NCI-H82 treated with DMSO at 0.1 percent for 48 hours (cell line): Measurements from ENCODE around the gene SPINDOC.
"Not testable (repeated sequence)": the region's sequence is repeated elsewhere in the genome, so short reads cannot be mapped to it uniquely, and the experiment has no call there.

Experiments
- DNase-seq: peaks from one replicate; lab custom pipeline; 2025; ENCODE audit not compliant: unreplicated experiment; lab: John Stamatoyannopoulos, UW

SPINDOC gene

GRCh38 chr11:63853476-63853875 lies 40.2 kb downstream of the SPINDOC start:
- no peak for DNase-seq

- no peak for DNase-seq
Measured at GRCh38 chr11:63854696-63855095, 41.4 kb downstream of the SPINDOC start.

- no peak for DNase-seq
Measured at GRCh38 chr11:63855975-63856374, 42.7 kb downstream of the SPINDOC start.

DNA sequence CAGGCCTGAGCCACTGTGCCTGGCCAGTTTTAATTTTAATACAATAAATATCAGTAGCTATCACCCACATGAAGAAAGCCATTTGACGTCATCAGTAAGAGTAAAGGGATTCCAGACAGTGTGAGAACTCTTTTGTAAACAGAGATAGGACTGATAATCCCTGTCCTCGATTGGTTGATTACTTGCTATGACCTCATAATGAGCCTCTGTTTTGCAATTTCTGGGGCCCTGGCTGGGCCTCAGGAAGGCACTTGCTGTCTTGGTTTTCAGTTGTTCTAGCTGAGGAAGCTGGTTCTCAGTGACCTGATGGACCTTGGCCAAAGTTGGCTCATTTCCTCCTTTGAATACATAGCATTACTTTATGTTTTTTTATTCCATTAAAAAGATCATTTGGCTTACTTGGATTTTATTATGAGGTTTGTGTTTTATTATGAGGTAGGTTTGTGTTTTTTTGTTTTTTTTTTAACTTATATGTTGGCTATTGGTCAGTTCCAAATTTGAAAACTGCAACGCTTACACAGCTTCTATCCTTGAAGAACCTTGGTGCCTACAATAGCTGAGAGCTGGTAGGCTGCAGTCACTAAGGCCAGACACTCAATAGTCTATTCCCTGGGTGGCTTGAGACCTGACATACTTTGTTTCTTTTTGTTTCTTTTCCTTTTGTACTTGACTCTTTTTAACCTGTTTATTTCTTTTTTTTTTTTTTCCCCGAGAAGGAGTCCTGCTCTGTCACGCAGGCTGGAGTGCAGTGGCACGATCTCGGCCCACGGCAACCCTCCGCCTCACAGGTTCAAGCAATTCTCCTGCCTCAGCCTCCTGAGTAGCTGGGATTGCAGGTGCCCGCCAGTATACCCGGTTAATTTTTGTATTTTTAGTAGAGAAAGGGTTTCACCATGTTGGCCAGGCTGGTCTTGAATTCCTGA lies 45.6 kb downstream of the SPINDOC start:
- no peak for DNase-seq

DNA sequence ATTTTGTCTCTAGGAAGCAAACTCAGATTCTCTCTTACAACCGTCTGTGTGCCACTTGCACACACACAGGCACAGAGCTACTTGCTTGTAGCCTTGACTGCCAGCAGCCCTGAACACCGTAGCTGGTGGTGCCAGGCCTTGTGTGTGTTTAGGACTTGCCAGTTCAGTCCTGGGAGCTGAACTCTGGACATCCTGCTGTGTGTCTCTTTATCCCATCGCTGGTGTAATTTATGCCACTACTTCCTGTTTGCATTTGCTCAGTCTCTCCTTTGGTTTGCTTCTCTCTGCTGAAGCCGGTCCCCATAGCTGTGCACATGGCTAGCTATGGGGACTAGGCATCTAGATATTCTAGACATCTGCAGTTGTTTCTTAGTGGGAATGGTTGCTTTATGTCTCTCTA lies 49.7 kb downstream of the SPINDOC start:
- DNase-seq, result no peak

DNA sequence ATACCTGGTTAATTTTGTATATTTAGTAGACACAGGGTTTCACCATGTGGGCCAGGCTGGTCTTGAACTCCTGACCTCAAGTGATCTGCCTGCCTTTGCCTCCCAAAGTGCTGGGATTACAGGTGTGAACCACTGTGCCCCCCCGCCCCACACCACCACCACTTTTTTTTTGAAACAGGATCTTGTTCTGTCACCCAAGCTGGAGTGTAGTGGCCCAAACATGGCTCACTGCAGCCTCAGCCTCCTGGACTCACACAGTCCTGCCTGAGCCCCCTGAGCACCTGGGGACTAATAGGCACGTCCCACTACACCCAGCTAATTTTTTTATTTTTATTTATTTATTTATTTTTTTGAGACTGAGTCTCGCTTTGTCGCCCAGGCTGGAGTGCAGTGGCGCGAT lies 50.4 kb downstream of the SPINDOC start:
- not testable (repeated sequence) for DNase-seq

GRCh38 chr11:63866211-63866610 lies 53.0 kb downstream of the SPINDOC start:
- no peak for DNase-seq

DNA sequence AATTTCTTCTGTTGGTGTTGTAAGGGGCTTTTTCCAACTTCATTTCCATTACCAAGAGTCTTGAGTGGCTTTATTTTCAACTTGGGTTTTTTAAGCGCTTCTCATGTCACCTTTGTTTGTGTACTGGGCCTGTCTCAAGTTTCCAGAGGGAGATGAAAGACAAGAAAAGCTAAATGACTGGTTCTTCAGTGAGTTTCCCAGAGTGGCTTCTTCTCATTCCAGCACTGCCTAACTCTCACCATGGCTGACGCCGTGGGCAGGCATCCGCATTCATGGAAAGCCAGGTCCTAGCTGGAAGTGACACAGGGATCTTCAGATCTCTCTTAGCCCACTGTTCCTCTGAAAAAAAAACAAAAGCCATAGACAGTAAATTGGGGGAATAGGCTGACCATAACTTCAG lies 54.3 kb downstream of the SPINDOC start:
- DNase-seq, result no peak

GRCh38 chr11:63868399-63869064 lies 55.3 kb downstream of the SPINDOC start:
- no peak for DNase-seq

GRCh38 chr11:63869171-63869591 lies 55.9 kb downstream of the SPINDOC start:
- DNase-seq, result no peak

DNA sequence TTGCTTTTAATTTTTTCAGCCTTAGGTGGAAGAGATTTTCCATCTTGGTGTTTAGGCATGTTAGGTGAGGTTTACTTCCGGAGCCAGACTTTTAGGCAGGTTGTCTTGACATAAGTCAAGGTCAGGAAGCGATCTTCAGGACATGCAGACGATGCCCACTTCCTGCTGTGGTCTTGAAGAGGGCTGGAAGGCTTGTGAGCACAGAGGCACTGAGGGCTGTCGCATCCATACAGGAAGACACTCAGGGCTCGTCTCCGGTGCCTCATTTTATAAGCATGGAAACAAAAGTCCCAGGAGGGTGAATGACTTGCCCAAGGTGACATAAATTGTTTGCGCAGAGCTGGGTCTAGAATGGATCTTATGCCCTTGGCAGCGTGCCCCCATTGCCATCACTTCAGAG lies 56.4 kb downstream of the SPINDOC start:
- DNase-seq, result no peak

- no peak for DNase-seq
Measured at GRCh38 chr11:63870351-63871140, 57.3 kb downstream of the SPINDOC start.

DNA sequence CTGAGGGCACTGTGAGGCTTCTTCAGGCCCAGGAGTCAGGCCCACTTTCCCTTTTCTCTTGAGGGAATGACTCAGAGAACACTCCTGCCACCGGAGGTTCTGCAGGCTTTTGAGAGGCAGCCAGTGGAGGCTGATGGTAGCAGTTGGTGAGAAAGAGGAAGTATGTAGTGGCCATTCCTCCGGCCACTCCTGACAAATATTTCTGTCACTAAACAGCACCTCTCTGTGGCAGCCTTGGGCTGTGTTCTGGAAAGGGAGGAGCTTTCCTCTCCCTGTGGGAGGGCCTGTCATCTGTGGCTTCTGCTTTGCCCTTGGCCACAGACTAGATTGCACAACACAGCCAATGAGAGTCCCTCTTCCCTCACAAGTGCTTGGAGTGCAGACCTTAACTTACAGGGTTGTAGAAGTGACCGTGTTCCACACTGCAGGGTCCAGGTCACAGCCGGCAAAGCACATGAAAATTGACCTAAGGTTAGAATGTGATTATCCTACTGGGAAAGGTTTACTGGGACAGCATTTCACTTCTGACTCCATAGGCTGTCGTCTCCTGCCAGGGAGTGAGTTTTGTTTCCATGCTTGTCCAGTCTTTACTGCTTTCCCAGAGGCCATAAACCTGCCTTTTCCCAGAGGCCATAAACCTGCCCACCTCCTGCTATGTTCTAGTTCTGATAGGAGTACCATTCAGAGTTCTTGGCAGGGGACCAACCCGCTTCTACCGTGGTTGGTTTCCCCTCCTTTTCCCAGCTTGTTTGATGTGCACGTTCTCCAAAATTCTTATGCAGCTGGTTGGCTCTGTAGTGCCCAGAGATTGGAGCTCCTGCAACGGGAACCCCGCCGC lies 58.9 kb downstream of the SPINDOC start:
- no peak for DNase-seq

- no peak for DNase-seq
Measured at GRCh38 chr11:63872800-63873197, 59.5 kb downstream of the SPINDOC start.

DNA sequence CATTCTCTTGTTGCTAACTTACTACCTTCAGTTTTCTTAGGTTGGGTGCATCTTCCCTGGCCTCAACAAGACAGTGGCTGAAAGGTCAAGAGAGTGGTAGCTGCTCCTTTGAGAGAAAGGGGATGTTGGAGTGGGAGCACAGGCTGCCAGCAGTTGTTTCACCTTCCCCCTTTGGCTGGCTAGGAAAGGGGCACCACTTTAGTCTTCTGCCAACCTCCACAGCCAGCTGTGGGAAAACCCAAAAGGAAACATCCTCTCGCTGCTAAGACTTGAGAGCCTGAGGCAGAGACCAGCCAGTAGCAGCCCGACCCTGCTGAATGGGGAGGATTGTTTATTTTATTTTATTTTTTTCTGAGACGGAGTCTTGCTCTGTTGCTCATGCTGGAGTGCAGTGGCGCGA lies 60.1 kb downstream of the SPINDOC start:
- no peak for DNase-seq

- no peak for DNase-seq
Measured at GRCh38 chr11:63874511-63874910, 61.3 kb downstream of the SPINDOC start.

DNA sequence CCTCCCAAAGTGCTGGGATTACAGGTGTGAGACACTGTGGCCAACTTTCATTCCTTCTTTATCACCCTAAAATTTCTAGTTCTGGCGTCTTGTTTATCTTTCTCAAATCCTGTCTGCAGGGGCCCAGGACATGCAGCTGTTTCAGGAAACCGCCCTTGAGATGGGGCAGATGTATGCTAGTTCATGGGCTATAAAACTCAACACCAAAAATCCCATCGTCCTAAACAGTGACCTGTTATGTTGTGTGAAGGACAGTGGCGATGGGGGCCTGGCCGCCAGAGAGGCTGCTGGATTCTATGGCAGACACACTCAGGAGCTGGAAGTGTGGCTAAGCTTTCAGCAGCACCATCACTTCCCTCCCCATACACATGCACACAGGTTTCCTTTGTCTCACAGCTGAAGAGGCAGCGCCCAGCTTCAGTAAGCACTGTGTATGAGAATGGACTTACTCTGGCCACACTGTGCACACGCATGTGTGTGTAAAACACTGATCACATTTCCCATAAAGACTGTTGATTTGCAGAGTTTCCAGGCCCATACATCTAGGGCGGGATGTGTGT lies 62.3 kb downstream of the SPINDOC start:
- DNase-seq, result no peak

DNA sequence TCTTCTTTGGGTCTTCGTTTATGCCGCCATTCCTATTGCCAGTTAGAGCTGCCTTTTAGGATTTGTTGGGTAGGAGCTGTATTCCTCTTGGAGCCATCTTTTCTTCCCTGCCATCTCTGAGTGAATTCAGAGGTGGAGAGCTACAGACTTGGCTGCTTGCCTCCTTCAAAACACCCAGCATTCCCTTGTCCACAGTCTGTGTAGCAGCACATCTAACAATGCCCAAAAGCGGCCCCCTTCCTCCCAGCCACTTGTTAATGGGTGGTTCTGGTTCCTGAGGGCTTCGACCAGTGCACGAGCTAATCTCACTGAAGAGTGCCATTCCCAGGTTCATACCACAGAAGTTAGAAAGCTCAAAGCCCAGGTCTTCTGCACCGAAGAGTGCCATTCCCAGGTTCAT lies 63.4 kb downstream of the SPINDOC start:
- DNase-seq, result no peak
